ENCODE measurements around the gene FAM149A.
A peak's percentile ranks its signal among the peaks of the same experiment; 100 is the strongest.

The FAM149A gene

DNA sequence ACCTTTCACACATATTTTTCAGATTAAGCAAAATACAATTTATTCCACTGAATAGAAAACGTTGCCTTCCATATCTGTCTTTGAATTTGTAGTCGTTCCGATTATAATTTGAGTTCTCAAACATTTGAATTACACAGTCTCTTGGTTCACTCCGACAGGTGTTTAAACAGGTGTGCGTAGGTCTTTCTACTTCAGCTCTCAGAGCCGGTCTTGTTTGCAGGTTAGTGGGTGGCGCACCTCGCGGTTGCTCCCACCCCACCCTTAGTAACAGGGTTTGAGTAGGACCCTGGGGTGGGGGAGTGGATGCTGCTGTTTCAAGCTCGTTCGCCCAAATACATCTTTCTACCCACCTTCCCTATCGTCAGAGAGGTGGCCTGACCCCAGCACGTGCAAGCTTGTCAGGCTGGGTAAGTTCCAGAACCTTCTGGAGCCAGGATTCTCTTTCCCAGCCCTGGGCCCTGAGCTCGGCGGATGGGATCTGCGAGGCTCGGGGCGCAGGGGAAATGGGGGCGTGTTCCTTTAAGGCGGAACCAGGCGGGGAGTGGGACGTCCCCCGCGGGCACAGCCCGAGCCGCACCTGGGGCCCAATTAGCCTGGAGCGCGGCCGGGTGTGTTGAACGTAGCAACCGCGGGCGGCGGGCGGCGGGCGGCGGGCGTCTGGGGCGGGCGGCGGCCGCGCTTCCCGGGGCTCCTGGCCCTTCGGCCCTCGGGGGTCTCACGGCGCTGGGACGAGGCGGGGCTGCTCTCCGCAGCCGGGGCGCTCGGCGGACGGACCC is at the start of gene FAM149A:
FAM149A (plus strand) TSS at position 591 of the 776 bp plus-strand sequence.
- DNase-seq (ENCODE audit: low read depth, low spot score), result peak; percentile 7

DNA sequence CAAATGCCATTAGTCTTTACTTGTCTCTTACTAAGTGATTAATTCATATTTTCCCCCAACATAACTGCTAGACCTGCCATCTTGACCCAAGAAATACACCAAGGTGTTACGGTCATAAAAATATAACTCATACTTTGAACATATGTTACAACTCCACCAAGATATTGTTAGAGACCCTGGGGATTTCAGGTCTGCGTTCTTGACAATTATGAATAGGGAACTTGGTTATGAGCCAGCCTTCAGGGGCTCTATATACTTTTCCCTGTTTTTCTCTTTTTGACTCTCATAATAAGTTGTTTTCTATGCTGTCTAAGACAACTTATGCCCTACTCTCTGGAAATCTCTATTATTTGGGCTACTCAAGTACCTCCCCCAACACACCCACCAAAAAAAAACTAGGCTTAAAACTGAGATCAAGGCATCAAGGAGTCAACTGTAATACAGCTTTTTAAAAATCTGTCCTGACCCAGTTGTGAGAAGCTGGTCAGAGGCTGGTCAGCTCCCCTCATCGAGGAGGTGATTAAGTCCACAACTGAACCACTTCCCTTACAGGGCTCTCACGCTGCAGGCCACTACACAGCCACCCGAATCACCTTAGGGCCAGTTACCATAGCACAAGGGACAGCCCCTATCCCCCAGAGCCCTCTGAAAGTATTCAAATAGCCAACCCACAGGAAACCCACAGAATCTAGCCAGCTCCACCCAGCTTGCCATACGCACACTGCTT is 46.1 kb upstream of the FAM149A start:
- no peak for DNase-seq (ENCODE audit: low read depth, low spot score)

DNA sequence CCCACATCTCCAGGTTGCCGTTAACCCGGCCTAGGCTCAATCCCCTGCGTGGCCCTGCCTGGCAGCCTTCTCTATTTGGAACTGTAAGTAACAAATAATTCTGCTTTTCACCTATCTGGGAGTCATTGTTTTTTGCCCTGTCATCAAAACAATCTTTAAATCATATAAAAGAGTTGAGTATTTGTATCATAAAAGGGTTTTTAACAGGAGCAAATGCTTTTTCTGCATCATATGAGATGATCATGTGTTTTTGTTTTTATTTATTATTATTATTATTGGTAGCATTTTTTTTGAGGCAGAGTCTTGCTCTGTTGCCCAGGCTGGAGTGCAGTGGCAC is 45.6 kb upstream of the FAM149A start:
- no peak for DNase-seq (ENCODE audit: low read depth, low spot score)

DNA sequence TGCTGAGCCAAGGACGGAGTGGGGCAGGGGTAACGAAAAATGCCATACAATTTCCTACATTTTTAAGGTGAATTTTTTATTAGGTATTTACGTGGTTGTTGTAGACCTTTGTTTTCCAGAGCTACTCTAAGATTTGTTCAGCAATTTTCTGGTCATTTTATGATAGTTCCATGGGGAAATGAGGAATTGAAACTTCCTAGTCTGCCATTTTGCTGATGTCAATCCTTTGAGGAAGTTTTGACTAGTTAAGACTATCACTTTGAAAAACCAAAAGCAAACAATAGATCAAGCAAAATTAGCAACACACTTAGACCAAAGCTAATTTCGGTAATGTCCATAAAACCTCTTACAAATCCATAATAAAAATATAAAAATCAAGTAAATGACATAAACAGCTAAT is 42.6 kb upstream of the FAM149A start:
- no peak for DNase-seq (ENCODE audit: low read depth, low spot score)

DNA sequence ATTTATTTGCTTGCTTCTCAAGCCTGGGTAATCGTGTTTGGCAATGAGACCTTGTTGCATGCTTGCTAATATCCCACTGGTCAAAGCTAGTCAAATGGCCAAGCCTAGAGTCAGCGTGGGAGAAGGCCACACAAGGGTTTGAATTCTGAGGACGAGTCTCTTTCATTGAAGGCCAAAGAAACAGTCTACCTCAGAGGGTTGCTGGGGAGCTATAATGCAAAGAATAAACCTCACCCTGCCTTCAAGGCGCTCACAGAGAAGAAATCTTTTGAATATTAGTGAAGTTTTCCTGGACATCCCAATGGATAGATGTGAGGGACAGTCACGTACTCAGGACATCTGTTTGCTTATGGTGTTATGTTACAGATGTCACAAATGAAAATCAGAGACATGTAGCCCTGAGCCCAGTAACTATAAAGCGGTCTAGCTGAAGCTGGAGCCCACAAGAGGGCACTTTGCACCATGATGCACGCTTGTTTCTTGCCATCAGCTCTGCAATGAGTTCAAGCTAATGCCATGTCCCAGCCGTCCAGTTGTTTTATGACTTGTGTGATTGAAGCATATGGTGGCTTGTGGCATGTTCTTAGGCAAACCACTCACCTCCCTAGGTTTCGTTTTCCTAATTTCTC is 36.6 kb upstream of the FAM149A start:
- no peak for DNase-seq (ENCODE audit: low read depth, low spot score)

DNA sequence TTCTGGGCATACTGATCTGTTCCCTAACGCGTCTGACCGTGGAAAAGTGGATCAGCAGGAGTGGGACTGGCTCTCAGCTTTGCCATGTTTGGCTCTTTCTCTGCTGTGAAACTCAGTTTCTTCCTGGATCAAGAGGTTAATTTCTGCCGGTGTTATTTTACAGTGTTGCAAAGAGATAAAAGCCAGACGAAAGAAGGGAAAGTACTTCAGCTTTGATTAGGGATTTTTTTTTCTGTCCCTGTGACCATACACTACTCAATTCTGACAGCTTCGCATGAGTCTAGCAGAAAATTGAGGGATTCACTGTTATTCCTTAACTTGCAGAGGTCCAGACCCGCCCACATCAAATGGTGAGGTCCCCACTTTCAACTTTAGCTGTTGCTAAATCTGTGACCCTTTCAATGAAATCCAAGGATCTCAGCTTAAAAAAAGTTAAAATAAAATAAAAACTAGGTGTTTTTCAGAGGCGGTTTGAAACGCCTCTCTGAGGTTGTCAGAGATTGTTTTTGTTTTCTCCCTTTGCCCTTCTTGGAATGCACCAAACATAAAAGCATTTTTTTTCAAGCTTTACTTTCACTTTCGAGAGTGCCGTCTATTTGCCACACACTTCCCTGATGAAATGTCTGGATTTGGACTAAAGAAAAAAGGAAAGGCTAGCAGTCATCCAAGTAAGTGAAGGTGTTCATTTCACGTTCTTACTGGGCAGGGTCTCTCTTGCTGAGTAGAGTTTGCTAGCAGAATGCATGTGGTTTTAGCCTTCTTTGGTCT is 35.7 kb upstream of the FAM149A start, which contains the start of gene TLR3:
TLR3 (plus strand) TSS at position 576 of the 768 bp plus-strand sequence. CDS start 7,464 bp downstream, outside the sequence.
- no peak for DNase-seq (ENCODE audit: low read depth, low spot score)

DNA sequence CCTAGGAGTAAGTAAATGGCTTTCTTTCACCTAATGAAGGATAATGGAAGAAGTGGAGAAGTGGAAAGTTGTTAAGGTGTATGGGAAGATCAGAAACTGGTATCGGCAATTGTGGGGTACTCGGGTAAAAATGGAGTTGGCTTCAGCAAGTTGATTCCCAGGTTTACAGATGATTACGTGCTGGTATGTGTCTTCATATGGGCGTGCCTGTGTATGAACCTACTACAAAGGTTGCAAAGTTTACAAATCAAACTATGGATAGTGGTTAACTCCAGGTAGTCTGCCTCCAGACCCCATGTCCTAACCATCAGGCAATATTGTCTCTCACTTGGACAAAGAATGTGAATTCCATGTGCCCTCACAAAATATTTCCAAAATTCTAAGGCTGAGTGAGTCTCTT is 34.8 kb upstream of the FAM149A start:
- DNase-seq (ENCODE audit: low read depth, low spot score), result no peak

DNA sequence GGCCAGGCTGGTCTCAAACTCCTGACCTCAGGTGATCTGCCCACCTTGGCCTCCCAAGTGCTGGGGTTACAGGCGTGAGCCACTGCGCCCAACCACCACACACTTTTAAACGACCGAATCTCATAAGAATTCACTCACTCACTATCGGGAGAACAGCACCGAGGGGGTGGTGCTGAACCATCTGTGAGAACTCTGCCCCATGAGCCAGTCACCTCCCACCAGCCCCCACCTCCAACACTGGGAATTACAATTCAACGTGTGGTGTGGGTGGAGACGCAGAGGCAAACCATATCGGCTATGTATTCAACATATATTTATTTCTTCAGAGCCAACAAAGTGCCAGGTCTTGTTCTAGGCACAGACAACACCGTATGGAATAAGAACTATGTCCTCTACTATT is 32.0 kb upstream of the FAM149A start:
- no peak for DNase-seq (ENCODE audit: low read depth, low spot score)

DNA sequence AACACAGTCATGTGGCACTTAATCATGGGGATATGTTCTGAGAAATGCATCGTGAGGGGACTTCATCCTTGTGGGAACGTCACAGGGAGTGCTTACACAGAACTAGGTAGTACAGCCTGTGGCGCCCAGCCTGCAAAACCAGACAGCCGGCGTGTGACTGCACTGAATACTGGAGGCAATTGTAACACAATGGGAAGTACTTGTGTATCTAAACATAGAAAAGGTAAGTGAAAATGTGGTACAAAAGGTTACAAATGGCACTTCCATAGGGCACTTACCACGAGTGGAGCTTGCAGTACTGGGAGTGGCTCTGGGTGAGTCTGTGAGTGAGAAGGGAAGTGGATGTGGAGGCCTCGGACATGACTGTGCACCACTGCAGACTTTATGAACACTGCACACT is 30.3 kb upstream of the FAM149A start:
- no peak for DNase-seq (ENCODE audit: low read depth, low spot score)

DNA sequence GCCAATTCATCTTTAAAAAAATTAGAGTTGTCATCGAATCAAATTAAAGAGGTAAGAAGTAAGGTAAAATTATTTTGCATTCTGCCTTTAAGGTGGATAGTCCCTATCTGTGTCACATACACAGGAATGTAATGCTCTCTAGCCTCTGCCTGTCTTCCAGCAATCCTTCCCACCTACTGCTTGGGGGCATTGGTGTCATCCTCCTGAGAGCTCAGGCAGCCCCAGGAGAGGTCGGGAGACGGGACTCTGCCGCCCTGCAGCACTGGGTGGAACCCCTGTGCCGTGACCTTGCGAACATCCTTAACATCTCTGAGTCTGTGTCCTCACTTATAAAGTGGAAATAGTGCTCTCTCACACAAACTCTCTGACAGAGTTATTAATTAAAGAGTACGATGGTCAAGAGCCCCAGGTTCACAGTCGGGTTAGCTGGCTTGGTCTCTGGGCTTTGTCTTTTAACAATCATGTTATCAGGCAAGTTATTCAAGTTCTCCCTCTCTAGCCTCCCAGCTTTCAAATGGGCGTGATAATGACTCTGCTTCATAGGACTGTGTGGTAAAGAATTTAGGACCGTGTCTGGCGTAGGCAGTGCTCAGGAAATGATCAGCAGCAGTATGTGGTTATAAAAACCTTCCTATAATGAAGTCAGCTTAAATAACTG is 25.4 kb upstream of the FAM149A start:
- DNase-seq (ENCODE audit: low read depth, low spot score), result no peak

DNA sequence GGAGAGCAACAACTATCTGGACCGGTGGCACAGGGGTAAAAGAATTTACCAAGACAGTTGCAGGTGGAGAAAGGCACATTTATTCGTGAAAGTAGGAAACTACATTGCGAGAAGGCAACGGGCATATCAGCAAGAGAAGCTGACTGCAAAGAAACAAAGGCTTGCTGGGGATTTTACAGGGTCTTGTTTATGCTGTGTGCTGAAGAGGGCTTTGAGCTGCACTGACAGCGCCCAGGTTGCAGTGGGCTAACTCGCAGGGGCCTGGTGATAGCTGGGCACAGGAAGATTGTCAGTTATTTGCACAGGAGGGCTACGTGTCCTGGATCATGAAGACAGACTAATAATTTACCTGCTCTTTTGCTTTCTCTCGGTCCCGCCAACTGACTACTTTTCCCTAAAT is 24.8 kb upstream of the FAM149A start:
- DNase-seq (ENCODE audit: low read depth, low spot score), result no peak

DNA sequence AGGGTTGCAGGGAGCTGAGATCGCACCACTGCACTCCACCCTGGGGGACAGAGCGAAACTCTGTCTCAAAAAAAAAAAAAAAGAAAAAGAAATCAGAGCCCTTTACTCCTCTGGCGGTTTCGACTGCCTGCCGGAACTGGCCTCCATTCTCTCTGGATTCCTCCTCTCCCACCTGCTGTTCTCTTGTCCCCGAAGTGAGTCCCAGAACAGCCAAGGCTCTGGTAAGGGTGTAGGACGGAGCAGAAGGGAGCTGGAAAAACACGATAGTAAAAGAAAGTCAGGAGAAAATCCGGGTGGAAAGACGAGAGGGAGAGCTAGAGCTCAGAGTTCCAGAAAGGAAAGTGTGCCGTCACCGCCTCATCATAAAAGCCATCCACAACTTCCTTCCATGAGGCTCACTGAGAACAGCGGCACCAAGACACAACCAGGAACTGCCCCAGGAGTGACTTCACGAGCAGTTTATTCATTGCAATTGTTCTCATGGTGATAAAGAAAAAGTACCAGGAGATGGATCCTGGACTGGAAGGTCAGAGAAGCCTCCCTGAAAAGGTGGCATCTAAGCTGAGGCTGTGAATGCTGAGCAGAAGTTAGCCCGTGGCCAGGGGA is 23.2 kb upstream of the FAM149A start:
- DNase-seq (ENCODE audit: low read depth, low spot score), result no peak

DNA sequence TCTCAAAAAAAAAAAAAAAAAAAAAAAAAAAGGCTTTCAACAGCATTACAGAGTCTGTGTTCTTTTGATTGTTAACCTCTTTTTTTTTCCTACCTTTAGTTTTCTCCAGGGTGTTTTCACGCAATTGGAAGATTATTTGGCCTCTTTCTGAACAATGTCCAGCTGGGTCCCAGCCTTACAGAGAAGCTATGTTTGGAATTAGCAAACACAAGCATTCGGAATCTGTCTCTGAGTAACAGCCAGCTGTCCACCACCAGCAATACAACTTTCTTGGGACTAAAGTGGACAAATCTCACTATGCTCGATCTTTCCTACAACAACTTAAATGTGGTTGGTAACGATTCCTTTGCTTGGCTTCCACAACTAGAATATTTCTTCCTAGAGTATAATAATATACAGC is 22.3 kb upstream of the FAM149A start:
- DNase-seq (ENCODE audit: low read depth, low spot score), result no peak

DNA sequence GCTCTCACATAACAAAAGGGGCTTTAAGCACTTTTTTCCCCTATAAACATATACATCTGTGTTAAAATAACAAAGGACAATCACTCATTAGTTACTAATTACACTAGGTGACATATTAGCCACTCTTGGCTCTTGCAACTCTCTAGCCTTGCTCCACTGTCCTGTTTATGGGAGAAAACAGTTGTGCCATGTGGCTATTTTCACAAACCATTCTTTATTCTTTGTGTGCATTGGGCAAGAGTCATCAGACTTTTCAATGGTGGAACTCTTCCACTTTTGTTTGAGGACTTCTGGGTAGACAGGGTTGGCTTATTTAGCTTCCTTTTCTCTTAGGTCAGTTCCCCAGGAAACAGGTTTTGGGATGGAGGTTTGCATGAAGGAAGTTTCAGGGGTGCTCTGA is 16.0 kb upstream of the FAM149A start:
- DNase-seq (ENCODE audit: low read depth, low spot score), result no peak

DNA sequence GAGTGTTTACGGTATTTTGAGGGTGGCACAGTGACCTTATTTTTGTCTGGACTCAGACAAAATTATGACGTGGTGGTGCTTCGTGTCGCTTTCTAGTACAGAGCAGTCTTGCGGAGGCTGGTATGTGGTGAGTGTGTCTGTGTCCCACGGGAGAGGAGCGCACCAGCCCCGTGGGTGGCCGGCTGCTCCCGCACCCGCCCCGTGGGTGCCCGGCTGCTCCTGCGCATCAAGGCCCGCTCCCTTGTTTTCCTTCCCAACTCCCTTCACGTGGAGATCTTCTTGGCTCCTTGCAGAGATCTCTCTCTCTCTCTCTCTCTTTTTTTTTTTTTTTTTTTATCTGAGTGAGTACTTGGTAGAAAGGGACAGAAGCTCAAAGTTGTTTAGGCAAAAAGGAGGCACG is 12.2 kb upstream of the FAM149A start:
- no peak for DNase-seq (ENCODE audit: low read depth, low spot score)

DNA sequence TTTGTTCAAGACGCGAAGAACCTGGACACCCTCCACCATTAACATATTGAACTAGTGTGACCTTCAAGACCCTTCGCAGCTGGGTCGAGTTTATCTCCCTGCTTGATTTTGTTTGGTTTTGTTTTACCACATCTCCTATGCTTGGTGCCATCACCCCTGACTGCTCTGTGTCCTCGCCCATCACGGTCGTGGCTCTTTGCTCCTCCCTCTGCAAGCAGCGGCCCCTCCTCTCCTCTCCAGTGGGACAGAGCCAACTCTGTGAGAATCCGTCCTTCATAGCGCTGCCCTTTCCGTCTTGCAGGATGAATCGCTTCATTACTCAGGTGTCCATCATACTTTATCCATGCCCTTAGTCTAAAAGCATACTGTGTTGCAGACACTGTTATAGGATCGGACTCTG is 9.1 kb upstream of the FAM149A start:
- DNase-seq (ENCODE audit: low read depth, low spot score), result no peak

DNA sequence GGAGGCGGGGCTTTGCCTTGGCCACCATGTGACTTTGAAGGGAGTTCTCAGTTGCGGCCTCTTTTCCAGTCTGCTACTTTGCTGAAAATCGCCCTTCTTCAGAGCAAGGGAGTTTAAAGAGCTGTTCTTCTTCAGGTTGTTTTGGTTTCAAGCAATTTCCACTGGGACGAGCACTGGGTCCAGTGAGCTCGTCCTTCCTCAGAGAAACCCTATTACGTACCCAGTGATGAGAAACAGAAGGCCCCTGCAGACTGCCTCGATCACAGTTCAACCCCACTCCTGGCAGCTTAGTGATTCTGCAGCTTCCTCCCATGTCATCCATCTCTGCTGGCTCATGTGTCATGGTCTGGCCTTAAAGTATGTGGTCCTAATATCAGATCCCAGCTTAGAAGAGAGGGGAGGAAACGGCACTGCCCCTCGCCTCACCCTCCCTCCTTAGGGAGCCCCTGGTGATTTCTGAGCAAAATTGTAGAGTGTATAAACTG is 7.8 kb upstream of the FAM149A start:
- DNase-seq (ENCODE audit: low read depth, low spot score), result no peak

DNA sequence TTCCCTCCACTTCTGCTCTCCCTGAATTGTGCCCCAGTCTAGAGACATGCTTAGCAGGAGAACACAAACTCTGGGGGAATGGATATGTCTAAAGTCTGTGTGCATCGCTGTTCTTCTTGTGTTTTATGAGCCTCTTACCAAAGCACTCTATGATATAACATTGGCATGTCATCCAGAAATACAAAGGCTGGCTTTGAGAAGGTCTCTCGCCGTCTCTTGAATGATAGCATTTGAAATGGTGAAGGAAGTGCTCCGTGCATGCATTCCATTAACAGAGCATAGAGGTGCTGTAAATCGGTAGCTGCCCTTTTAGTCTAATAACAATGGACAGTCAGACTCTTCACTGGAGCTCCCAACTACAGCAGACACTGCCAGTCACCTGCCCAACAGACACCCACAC is 7.1 kb upstream of the FAM149A start:
- DNase-seq (ENCODE audit: low read depth, low spot score), result no peak

DNA sequence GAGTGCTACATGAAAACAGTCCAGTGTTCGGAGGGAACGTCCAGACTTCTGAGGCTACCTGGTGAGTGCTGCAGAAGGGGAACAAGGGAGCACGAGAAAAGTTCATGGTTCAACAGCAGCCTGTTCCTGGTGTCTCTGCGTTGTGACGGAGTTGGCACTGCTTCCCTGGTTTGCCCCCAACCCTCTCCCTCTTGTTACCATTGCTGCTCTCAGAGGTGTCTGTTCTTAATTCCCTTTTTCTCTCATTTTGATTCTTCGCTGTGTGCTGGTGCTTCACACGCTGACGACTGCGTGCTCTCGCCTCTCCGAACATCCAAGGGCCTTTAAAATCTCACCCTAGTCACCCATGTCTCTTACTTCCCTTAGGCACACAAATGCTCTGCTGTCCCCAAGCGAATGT is 1.6 kb upstream of the FAM149A start:
- DNase-seq (ENCODE audit: low read depth, low spot score), result no peak

DNA sequence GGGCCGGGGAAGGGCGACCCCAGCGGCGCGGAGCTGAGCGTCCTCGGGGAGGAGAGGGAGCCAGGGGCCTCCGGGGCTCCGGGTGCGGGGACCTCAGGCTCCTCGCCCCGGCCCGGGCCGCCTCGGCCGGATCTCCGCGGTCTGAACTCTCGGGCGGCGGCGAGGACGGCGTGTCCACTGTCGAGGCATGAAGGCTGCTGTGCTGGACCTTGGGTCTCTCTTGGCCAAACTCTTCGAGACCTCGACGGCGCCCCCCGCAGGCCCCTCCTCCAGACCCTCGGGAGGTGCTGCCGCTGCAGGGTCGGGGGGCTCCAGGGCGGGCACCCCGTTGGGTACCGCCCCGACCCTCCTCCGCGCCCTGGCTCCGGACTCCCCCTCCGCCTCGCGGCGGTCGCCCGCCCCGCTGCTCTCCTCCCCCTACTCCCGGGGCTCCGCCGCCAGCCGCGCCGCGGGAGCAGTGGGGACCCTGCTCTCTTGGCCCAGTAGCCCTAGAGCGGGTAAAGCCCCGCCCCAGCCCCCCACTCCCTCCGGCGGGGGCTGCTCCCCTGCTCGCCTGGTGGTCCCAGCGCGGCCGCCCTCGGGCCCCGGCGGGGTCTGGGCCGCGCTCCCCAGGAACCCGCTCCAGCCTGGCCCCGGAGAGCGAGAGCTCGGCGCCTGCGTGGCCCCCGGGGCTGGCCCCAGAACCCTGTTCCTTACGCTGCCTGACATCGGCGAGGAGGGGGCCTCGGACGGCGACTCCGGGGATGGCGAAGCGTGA is 564 bp downstream of the FAM149A start:
- DNase-seq (ENCODE audit: low read depth, low spot score), result no peak

All from activated CD4-positive, CD25-positive, alpha-beta regulatory T cell treated with anti-CD3 and anti-CD28 coated beads, Interleukin-2, amount 50 U/mL, for 16 hours (primary cell).